ACC112 (cell line): ENCODE measurements around the gene ATG7.

Experiments
- H2AFZ ChIP-seq: fragments of 200-600 bp; sonication (generic); one replicate; pipeline ENCODE4 v1.6.0; 2017; ENCODE audit warnings: antibody characterized with exemption, low read length; ENCODE audit not compliant: unreplicated experiment
- H3K27ac ChIP-seq: fragments of 200-600 bp; sonication (generic); 2 replicates; pipeline ENCODE4 v1.5.1; 2014; ENCODE audit warnings: low read depth, mild to moderate bottlenecking, antibody characterized with exemption, low read length, moderate library complexity
- H3K27me3 ChIP-seq: fragments of 200-600 bp; sonication (generic); 2 replicates; pipeline ENCODE4 v1.6.1; 2014; ENCODE audit warnings: mild to moderate bottlenecking, antibody characterized with exemption, low read length, moderate library complexity, mixed read lengths; ENCODE audit not compliant: insufficient read depth
- H3K36me3 ChIP-seq: fragments of 200-600 bp; sonication (generic); 2 replicates; pipeline ENCODE4 v1.6.1; 2016; ENCODE audit warnings: mild to moderate bottlenecking, antibody characterized with exemption, low read length, moderate library complexity, mixed read lengths; ENCODE audit not compliant: insufficient read depth
- H3K4me1 ChIP-seq: fragments of 200-600 bp; sonication (generic); one replicate; pipeline ENCODE4 v1.6.1; 2016; ENCODE audit warnings: low read length, mixed read lengths; ENCODE audit not compliant: insufficient read depth, unreplicated experiment, control insufficient read depth
- H3K4me3 ChIP-seq: fragments of 200-600 bp; sonication (generic); 2 replicates; pipeline ENCODE4 v1.5.1; 2014; ENCODE audit warnings: mild to moderate bottlenecking, low read depth, low read length
- H3K79me2 ChIP-seq: fragments of 200-600 bp; sonication (generic); one replicate; pipeline ENCODE4 v1.6.0; 2016; ENCODE audit warnings: low read length; ENCODE audit not compliant: control insufficient read depth, unreplicated experiment, insufficient read depth

ATG7 gene

GRCh38 chr3:11275926-11276325, 3.7 kb downstream of the ATG7 start:
- H3K4me1 ChIP-seq, result peaks cover 34% of the 10 kb centered on the region
- H3K4me3 ChIP-seq, result no peak overlapping the region
- H3K27ac ChIP-seq, result no peak overlapping the region
- H3K36me3 ChIP-seq, result peaks cover 11% of the 10 kb centered on the region
- peaks cover 62% of the 10 kb centered on the region for H3K79me2 ChIP-seq
- no peak overlapping the region for H2AFZ ChIP-seq
- H3K27me3 ChIP-seq, result no peaks in the 10 kb centered on the region

GRCh38 chr3:11276901-11277300, 4.7 kb downstream of the ATG7 start:
- Histone ChIP-seq H3K27ac (no peak overlapping the region), H3K79me2 (peaks cover 67% of the 10 kb centered on the region), H3K4me1 (peaks cover 34% of the 10 kb centered on the region), H3K27me3 (no peaks in the 10 kb centered on the region), H2AFZ (no peak overlapping the region), H3K4me3 (no peak overlapping the region), H3K36me3 (peaks cover 14% of the 10 kb centered on the region)

GRCh38 chr3:11282250-11283138, 10.3 kb downstream of the ATG7 start:
- Histone ChIP-seq H3K79me2 (peaks cover 53% of the 10 kb centered on the region), H3K27me3 (no peaks in the 10 kb centered on the region), H3K27ac (no peak overlapping the region), H2AFZ (no peak overlapping the region), H3K36me3 (peaks cover 14% of the 10 kb centered on the region), H3K4me1 (peaks cover 28% of the 10 kb centered on the region), H3K4me3 (no peak overlapping the region)

GRCh38 chr3:11283139-11283475, 10.9 kb downstream of the ATG7 start:
- Histone ChIP-seq H2AFZ (no peak overlapping the region), H3K27ac (no peak overlapping the region), H3K27me3 (no peaks in the 10 kb centered on the region), H3K79me2 (peaks cover 53% of the 10 kb centered on the region), H3K4me3 (no peak overlapping the region), H3K36me3 (peaks cover 14% of the 10 kb centered on the region), H3K4me1 (peaks cover 34% of the 10 kb centered on the region)

- no peak overlapping the region for H3K27ac ChIP-seq
- peaks cover 53% of the 10 kb centered on the region for H3K79me2 ChIP-seq
- H3K4me1 ChIP-seq, result peaks cover 35% of the 10 kb centered on the region
- no peaks in the 10 kb centered on the region for H3K27me3 ChIP-seq
- no peak overlapping the region for H2AFZ ChIP-seq
- H3K36me3 ChIP-seq, result peaks cover 14% of the 10 kb centered on the region
- no peak overlapping the region for H3K4me3 ChIP-seq
Measured at GRCh38 chr3:11284011-11284410, 11.8 kb downstream of the ATG7 start.

GRCh38 chr3:11285471-11285870, 13.3 kb downstream of the ATG7 start:
- H3K4me1 ChIP-seq, result peaks cover 38% of the 10 kb centered on the region
- H3K79me2 ChIP-seq, result peaks cover 42% of the 10 kb centered on the region
- H3K36me3 ChIP-seq, result peaks cover 11% of the 10 kb centered on the region; the same call in 1 of the 2 replicates
- H3K27ac ChIP-seq, result peak overlapping the region; percentile 22; the same call in 1 of the 2 replicates
- H3K4me3 ChIP-seq, result no peak overlapping the region
- no peaks in the 10 kb centered on the region for H3K27me3 ChIP-seq
- no peak overlapping the region for H2AFZ ChIP-seq

GRCh38 chr3:11287404-11287803, 15.2 kb downstream of the ATG7 start:
- Histone ChIP-seq H2AFZ (no peak overlapping the region), H3K36me3 (peaks cover 6% of the 10 kb centered on the region; the same call in 1 of the 2 replicates), H3K79me2 (peaks cover 37% of the 10 kb centered on the region), H3K27ac (peak overlapping the region; percentile 96), H3K4me3 (peak overlapping the region; percentile 27), H3K4me1 (peaks cover 54% of the 10 kb centered on the region), H3K27me3 (no peaks in the 10 kb centered on the region)

- H2AFZ ChIP-seq, result no peak overlapping the region
- H3K27me3 ChIP-seq, result no peaks in the 10 kb centered on the region
- H3K36me3 ChIP-seq, result peaks cover 6% of the 10 kb centered on the region; the same call in 1 of the 2 replicates
- peaks cover 54% of the 10 kb centered on the region for H3K4me1 ChIP-seq
- H3K27ac ChIP-seq, result peak overlapping the region; percentile 96
- peaks cover 38% of the 10 kb centered on the region for H3K79me2 ChIP-seq
- H3K4me3 ChIP-seq, result peak overlapping the region; percentile 27
Measured at GRCh38 chr3:11288021-11288491, 15.9 kb downstream of the ATG7 start.

- peak overlapping the region; percentile 96 for H3K27ac ChIP-seq
- no peaks in the 10 kb centered on the region for H3K27me3 ChIP-seq
- H3K4me1 ChIP-seq, result peaks cover 54% of the 10 kb centered on the region
- H3K36me3 ChIP-seq, result peaks cover 3% of the 10 kb centered on the region; the same call in 1 of the 2 replicates
- peaks cover 33% of the 10 kb centered on the region for H3K79me2 ChIP-seq
- no peak overlapping the region for H2AFZ ChIP-seq
- H3K4me3 ChIP-seq, result peak overlapping the region; percentile 64
Measured at GRCh38 chr3:11288786-11289637, 16.8 kb downstream of the ATG7 start.

GRCh38 chr3:11289864-11290263, 17.7 kb downstream of the ATG7 start:
- peak overlapping the region; percentile 96 for H3K27ac ChIP-seq
- H2AFZ ChIP-seq, result no peak overlapping the region
- H3K36me3 ChIP-seq, result peaks cover 3% of the 10 kb centered on the region; the same call in 1 of the 2 replicates
- peaks cover 54% of the 10 kb centered on the region for H3K4me1 ChIP-seq
- H3K4me3 ChIP-seq, result peak overlapping the region; percentile 64; the same call in 1 of the 2 replicates
- H3K27me3 ChIP-seq, result no peaks in the 10 kb centered on the region
- peaks cover 33% of the 10 kb centered on the region for H3K79me2 ChIP-seq
